H9 (cell line): ENCODE measurements around the gene HPS3. TPM values are rescaled to one million over a fixed set of nuclear protein-coding genes. Genes with fewer than 3 reads are reported as not detected.

Experiments used
- DNase-seq: peaks from one replicate; pipeline ENCODE4 v3.0.0-alpha.2; 2017
- H2AFZ ChIP-seq: one replicate; pipeline ENCODE4 v1.6.1; 2013; ENCODE audit warnings: mild to moderate bottlenecking, low read length, control low read depth, moderate library complexity
- H2AK5ac ChIP-seq: 2 replicates; pipeline ENCODE4 v1.6.1; 2013; ENCODE audit warnings: low read length, control low read depth, mixed read lengths; ENCODE audit not compliant: insufficient read length
- H2BK120ac ChIP-seq: one replicate; pipeline ENCODE4 v1.6.1; 2013; ENCODE audit warnings: low read depth, mild to moderate bottlenecking, low read length, control low read depth, inconsistent platforms; ENCODE audit not compliant: poor library complexity, severe bottlenecking
- H2BK12ac ChIP-seq: 2 replicates; pipeline ENCODE4 v1.6.1; 2013; ENCODE audit warnings: low read length, control low read depth, mixed read lengths, low read depth; ENCODE audit not compliant: insufficient read length
- H2BK15ac ChIP-seq: 2 replicates; pipeline ENCODE4 v1.6.1; 2013; ENCODE audit warnings: low read depth, low read length, control low read depth
- H2BK20ac ChIP-seq: one replicate; pipeline ENCODE4 v1.6.1; 2013; ENCODE audit warnings: low read depth, mild to moderate bottlenecking, low read length, control low read depth, inconsistent platforms; ENCODE audit not compliant: poor library complexity, severe bottlenecking
- H2BK5ac ChIP-seq: 2 replicates; pipeline ENCODE4 v1.6.1; 2013; ENCODE audit warnings: low read length, control low read depth, mixed read lengths; ENCODE audit not compliant: insufficient read length
- H3K14ac ChIP-seq: 2 replicates; pipeline ENCODE4 v1.6.1; 2013; ENCODE audit warnings: low read length, control low read depth; ENCODE audit not compliant: insufficient read depth
- H3K18ac ChIP-seq: 2 replicates; pipeline ENCODE4 v1.6.1; 2013; ENCODE audit warnings: low read depth, mild to moderate bottlenecking, mixed read lengths, low read length, control low read depth; ENCODE audit not compliant: insufficient read length
- H3K23ac ChIP-seq: 2 replicates; pipeline ENCODE4 v1.6.1; 2013; ENCODE audit warnings: low read length, control low read depth, mixed read lengths, low read depth; ENCODE audit not compliant: insufficient read length
- H3K23me2 ChIP-seq: 2 replicates; pipeline ENCODE4 v1.6.1; 2013; ENCODE audit warnings: low read depth, mild to moderate bottlenecking, mixed read lengths, low read length, control low read depth; ENCODE audit not compliant: insufficient read length, poor library complexity, severe bottlenecking
- H3K27ac ChIP-seq: 2 replicates; pipeline ENCODE4 v1.5.1; 2013; ENCODE audit warnings: low read length, control low read depth, mixed read lengths, low read depth; ENCODE audit not compliant: insufficient read length
- H3K27me3 ChIP-seq: 2 replicates; pipeline ENCODE4 v1.6.1; 2013; ENCODE audit warnings: low read length, control low read depth, inconsistent platforms; ENCODE audit not compliant: insufficient read depth
- H3K4ac ChIP-seq: 2 replicates; pipeline ENCODE4 v1.6.1; 2013; ENCODE audit warnings: low read depth, mild to moderate bottlenecking, control low read depth, inconsistent platforms, low read length, moderate library complexity
- H3K4me1 ChIP-seq: 2 replicates; pipeline ENCODE4 v1.6.1; 2013; ENCODE audit warnings: low read length, control low read depth, inconsistent platforms; ENCODE audit not compliant: insufficient read depth
- H3K4me2 ChIP-seq: 2 replicates; pipeline ENCODE4 v1.6.1; 2013; ENCODE audit warnings: low read length, control low read depth, mixed read lengths; ENCODE audit not compliant: insufficient read length, insufficient read depth
- H3K56ac ChIP-seq: 2 replicates; pipeline ENCODE4 v1.6.1; 2013; ENCODE audit warnings: low read depth, mild to moderate bottlenecking, mixed read lengths, low read length, control low read depth; ENCODE audit not compliant: insufficient read length
- H3K79me1 ChIP-seq: 2 replicates; pipeline ENCODE4 v1.6.1; 2013; ENCODE audit warnings: low read depth, mild to moderate bottlenecking, moderate library complexity, low read length, control low read depth, inconsistent platforms; ENCODE audit not compliant: insufficient read depth, poor library complexity, severe bottlenecking
- H3K79me2 ChIP-seq: 2 replicates; pipeline ENCODE4 v1.6.1; 2013; ENCODE audit warnings: low read length, control low read depth, inconsistent platforms; ENCODE audit not compliant: insufficient read depth
- H3K9ac ChIP-seq: 2 replicates; pipeline ENCODE4 v1.6.1; 2013; ENCODE audit warnings: low read length, control low read depth, mixed read lengths; ENCODE audit not compliant: insufficient read length; ENCODE audit errors: extremely low read depth
- H3K9me3 ChIP-seq: one replicate; pipeline ENCODE4 v1.6.1; 2013; ENCODE audit warnings: low read depth, low read length, inconsistent platforms; ENCODE audit not compliant: control insufficient read depth
- H3T11ph ChIP-seq: one replicate; pipeline ENCODE4 v1.6.1; 2013; ENCODE audit warnings: mild to moderate bottlenecking, low read length, control low read depth, inconsistent platforms
- H4K20me1 ChIP-seq: one replicate; pipeline ENCODE4 v1.6.1; 2013; ENCODE audit not compliant: control insufficient read depth, insufficient read length, insufficient read depth
- H4K5ac ChIP-seq: 2 replicates; pipeline ENCODE4 v1.6.1; 2013; ENCODE audit warnings: low read depth, mild to moderate bottlenecking, mixed read lengths, low read length, control low read depth; ENCODE audit not compliant: insufficient read length
- H4K8ac ChIP-seq: replicated peaks from 2 replicates; pipeline ENCODE4 v1.6.1; 2013; ENCODE audit warnings: low read length, control low read depth, mixed read lengths, low read depth; ENCODE audit not compliant: insufficient read length
- H4K91ac ChIP-seq: 2 replicates; pipeline ENCODE4 v1.6.1; 2013; ENCODE audit warnings: low read depth, mild to moderate bottlenecking, moderate library complexity, mixed read lengths, low read length, control low read depth; ENCODE audit not compliant: insufficient read length
- H3K27ac Mint-ChIP-seq, 3 experiments: 2 replicates in 2 of 3; 3 replicates in 1 of 3; pipeline ENCODE4 v1.8.0; 2020 to 2021; ENCODE audit warnings: mixed read lengths in 3 of 3, mild to moderate bottlenecking in 1 of 3, moderate library complexity in 1 of 3
- H3K27me3 Mint-ChIP-seq: 2 replicates; pipeline ENCODE4 v1.8.0; 2021; ENCODE audit warnings: low read depth, mild to moderate bottlenecking, moderate library complexity, mixed read lengths
- H3K36me3 Mint-ChIP-seq, 3 experiments: 2 replicates in 2 of 3; 3 replicates in 1 of 3; pipeline ENCODE4 v1.8.0; 2020 to 2021; ENCODE audit warnings: low read depth in 3 of 3, mixed read lengths in 3 of 3; ENCODE audit not compliant: insufficient read depth in 1 of 3
- H3K4me1 Mint-ChIP-seq, 2 experiments: 2 replicates each; pipeline ENCODE4 v1.8.0; 2020; ENCODE audit warnings: mixed read lengths in 2 of 2
- H3K4me3 Mint-ChIP-seq, 2 experiments: 2 replicates in 1 of 2; 3 replicates in 1 of 2; pipeline ENCODE4 v1.8.0; 2020 to 2021; ENCODE audit warnings: mild to moderate bottlenecking in 2 of 2, mixed read lengths in 2 of 2, moderate library complexity in 1 of 2
- H3K9me3 Mint-ChIP-seq, 2 experiments: 2 replicates in 1 of 2; 3 replicates in 1 of 2; pipeline ENCODE4 v1.8.0; 2020; ENCODE audit warnings: mild to moderate bottlenecking in 2 of 2, mixed read lengths in 2 of 2, moderate library complexity in 1 of 2
- CTCF ChIP-seq: fragments of 200-600 bp; sonication (generic); conservative IDR thresholded peaks from 3 replicates; pipeline ENCODE4 v1.8.0; 2021; ENCODE audit warnings: antibody characterized with exemption, mild to moderate bottlenecking
- WGBS: extraction: QIAGEN DNeasy Blood & Tissue Kit; methylation state at CpG from one replicate; pipeline ENCODE4 v1.1.7; 2013; ENCODE audit warnings: missing lambda C conversion rate, low lambda C conversion rate, mixed read lengths; ENCODE audit not compliant: insufficient read length; ENCODE audit errors: extremely low coverage; 5-methylcytosine and 5-hydroxymethylcytosine counted together
- total RNA-seq: library from RNA; stranded (reverse); gene quantifications from 2 replicates; pipeline ENCODE4 v1.2.1, GENCODE V29; 2021

Gene HPS3
- total RNA-seq, 1 experiment from 2014 or later, result 46.5 TPM

GRCh38 chr3:149115114-149115513, 14.3 kb upstream of the HPS3 start:
- H2BK20ac ChIP-seq, result no peak overlapping the region
- H3T11ph ChIP-seq, result no peak overlapping the region
- peaks cover 1% of the 10 kb centered on the region for H3K27me3 Mint-ChIP-seq
- peaks cover 12 to 16% of the 10 kb centered on the region in 2 experiments for H3K4me1 Mint-ChIP-seq
- no peak overlapping the region for H2BK12ac ChIP-seq
- H2AFZ ChIP-seq, result no peak overlapping the region
- H3K9me3 ChIP-seq, result no peaks in the 10 kb centered on the region
- H4K91ac ChIP-seq, result no peak overlapping the region
- H3K14ac ChIP-seq, result no peak overlapping the region
- H3K9ac ChIP-seq, result no peak overlapping the region
- no peak overlapping the region for H3K23ac ChIP-seq
- no peaks in the 10 kb centered on the region; the same call in 1 of the 2 replicates for H3K4me1 ChIP-seq
- no peak overlapping the region for H4K5ac ChIP-seq
- H3K79me1 ChIP-seq, result no peaks in the 10 kb centered on the region
- H2AK5ac ChIP-seq, result no peak overlapping the region
- DNase-seq, result no peak
- no peak overlapping the region for H2BK5ac ChIP-seq
- no peaks in the 10 kb centered on the region for H3K27me3 ChIP-seq
- peaks cover 0 to 15% (median 3%) of the 10 kb centered on the region in 3 experiments; a peak in 2 of 7 replicates for H3K36me3 Mint-ChIP-seq
- no peak overlapping the region for H3K4me2 ChIP-seq
- no CpG with 5 or more reads among the region's 5 CpGs for WGBS
- H3K18ac ChIP-seq, result no peak overlapping the region
- no peak for TF ChIP-seq CTCF
- no peaks in the 10 kb centered on the region for H3K23me2 ChIP-seq
- no peak overlapping the region for H3K27ac ChIP-seq
- H3K79me2 ChIP-seq, result no peaks in the 10 kb centered on the region
- peaks cover 12 to 15% of the 10 kb centered on the region in 2 experiments for H3K9me3 Mint-ChIP-seq
- no peak overlapping the region for H3K56ac ChIP-seq
- no peak overlapping the region for H2BK120ac ChIP-seq
- H2BK15ac ChIP-seq, result no peak overlapping the region
- no peaks in the 10 kb centered on the region for H4K20me1 ChIP-seq
- H3K27ac Mint-ChIP-seq, result no peak overlapping the region
- H4K8ac ChIP-seq, result no peak overlapping the region
- no peak overlapping the region for H3K4me3 Mint-ChIP-seq
- no peak overlapping the region for H3K4ac ChIP-seq
